ENCODE measurements around the gene PRSS22. TPM values are rescaled to one million over a fixed set of nuclear protein-coding genes. Genes with fewer than 3 reads are reported as not detected.

Gene PRSS22
- polyA plus RNA-seq, 1 experiment = 0.11 TPM

- no peak for DNase-seq (ENCODE audit: low read depth, low spot score)
- CTCF ChIA-PET = no interaction called here
Observed at GRCh38 chr16:2811703-2812471, 46.1 kb downstream of the PRSS22 start.

GRCh38 chr16:2810651-2811050 lies 47.3 kb downstream of the PRSS22 start:
- ChIA-PET CTCF (no interaction called here), POLR2A (no interaction called here)
- no peak for TF ChIP-seq CTCF (IDR thresholded peaks at IDR 0.05; ENCODE audit: low read depth, low read length)
- Histone ChIP-seq H3K27ac (ENCODE audit: low read depth, low read length) (no peak overlapping the region), H3K9me3 (ENCODE audit: control insufficient read depth, insufficient read depth, low read length) (no peaks in the 10 kb centered on the region; the same call in 1 of the 2 replicates), H3K27me3 (ENCODE audit: control insufficient read depth, insufficient read depth, low read length) (peaks cover 32% of the 10 kb centered on the region), H3K4me3 (ENCODE audit: low read depth, low read length) (no peak overlapping the region)
- no peak for DNase-seq (ENCODE audit: low read depth, low spot score)

More at GRCh38 chr16:2811703-2812471, 46.1 kb downstream of the PRSS22 start:
- H3K9me3 ChIP-seq (ENCODE audit: control insufficient read depth, insufficient read depth, low read length) = no peaks in the 10 kb centered on the region; the same call in 1 of the 2 replicates
- peaks cover 26% of the 10 kb centered on the region for H3K27me3 ChIP-seq (ENCODE audit: control insufficient read depth, insufficient read depth, low read length)
- TF ChIP-seq CTCF (IDR thresholded peaks at IDR 0.05; ENCODE audit: low read depth, low read length) = no peak
- no peak overlapping the region for H3K27ac ChIP-seq (ENCODE audit: low read depth, low read length)
- POLR2A ChIA-PET = interaction anchor here (0.7 kb wide), 1 partner anchor 120 kb away, joined by 5 read pairs; no protein-coding TSS in a partner anchor
- H3K4me3 ChIP-seq (ENCODE audit: low read depth, low read length) = no peak overlapping the region

- Histone ChIP-seq H3K9me3 (ENCODE audit: control insufficient read depth, insufficient read depth, low read length) (peaks cover 9% of the 10 kb centered on the region), H3K27ac (ENCODE audit: low read depth, low read length) (no peak overlapping the region), H3K4me3 (ENCODE audit: low read depth, low read length) (no peak overlapping the region), H3K27me3 (ENCODE audit: control insufficient read depth, insufficient read depth, low read length) (peaks cover 32% of the 10 kb centered on the region)
- no peak for TF ChIP-seq CTCF (IDR thresholded peaks at IDR 0.05; ENCODE audit: low read depth, low read length)
- DNase-seq (ENCODE audit: low read depth, low spot score) = no peak
- ChIA-PET POLR2A (no interaction called here), CTCF (no interaction called here)
Observed at GRCh38 chr16:2809149-2809760, 48.7 kb downstream of the PRSS22 start.

- ChIA-PET CTCF (no interaction called here), POLR2A (no interaction called here)
- Histone ChIP-seq H3K9me3 (ENCODE audit: control insufficient read depth, insufficient read depth, low read length) (peaks cover 13% of the 10 kb centered on the region), H3K4me3 (ENCODE audit: low read depth, low read length) (no peak overlapping the region), H3K27ac (ENCODE audit: low read depth, low read length) (no peak overlapping the region), H3K27me3 (ENCODE audit: control insufficient read depth, insufficient read depth, low read length) (peaks cover 34% of the 10 kb centered on the region)
- no peak for DNase-seq (ENCODE audit: low read depth, low spot score)
- TF ChIP-seq CTCF (IDR thresholded peaks at IDR 0.05; ENCODE audit: low read depth, low read length) = no peak
Observed at GRCh38 chr16:2808181-2808580, 49.8 kb downstream of the PRSS22 start.

GRCh38 chr16:2806286-2806685 lies 51.7 kb downstream of the PRSS22 start:
- DNase-seq (ENCODE audit: low read depth, low spot score) = no peak
- ChIA-PET CTCF (interaction anchor here (0.5 kb wide), 1 partner anchor 155 kb away, joined by 3 read pairs; no protein-coding TSS in a partner anchor), POLR2A (no interaction called here)
- H3K9me3 ChIP-seq (ENCODE audit: control insufficient read depth, insufficient read depth, low read length) = peaks cover 13% of the 10 kb centered on the region
- TF ChIP-seq CTCF (IDR thresholded peaks at IDR 0.05; ENCODE audit: low read depth, low read length) = no peak
- no peak overlapping the region for H3K27ac ChIP-seq (ENCODE audit: low read depth, low read length)
- peaks cover 29% of the 10 kb centered on the region for H3K27me3 ChIP-seq (ENCODE audit: control insufficient read depth, insufficient read depth, low read length)
- no peak overlapping the region for H3K4me3 ChIP-seq (ENCODE audit: low read depth, low read length)
